Epithelial cell of esophagus (primary cell): Measurements from ENCODE around the gene FBLL1.
A peak's percentile ranks its signal among the peaks of the same experiment; 100 is the strongest.

Source experiments
- DNase-seq: peaks from one replicate; pipeline ENCODE4 v3.0.0; 2010; ENCODE audit warnings: low read depth
- H3K4me3 ChIP-seq: 2 replicates; pipeline ENCODE4 v1.5.1; 2011; ENCODE audit warnings: mild to moderate bottlenecking, low read length, control low read depth
- CTCF ChIP-seq: IDR thresholded peaks from 2 replicates; pipeline ENCODE4 v1.5.1; 2011; ENCODE audit warnings: low read depth, mild to moderate bottlenecking, low read length, control low read depth, inconsistent platforms; ENCODE audit not compliant: insufficient read depth; ENCODE audit errors: missing control alignments

Gene FBLL1

GRCh38 chr5:168528521-168529373 is at the start of gene FBLL1:
TSS of gene FBLL1 (plus strand) at chr5:168529305. CDS start at chr5:168529505, 200 bp downstream.
- H3K4me3 ChIP-seq, result no peak within 1 kb of the TSS
- peak; percentile 24 for DNase-seq
- no peak for TF ChIP-seq CTCF

GRCh38 chr5:168480601-168481000 is 48.5 kb upstream of the FBLL1 start:
- no peak overlapping the region for H3K4me3 ChIP-seq
- DNase-seq, result peak; percentile 74
- no peak for TF ChIP-seq CTCF

GRCh38 chr5:168481330-168481788 is 47.7 kb upstream of the FBLL1 start:
- no peak for DNase-seq
- H3K4me3 ChIP-seq, result no peak overlapping the region
- TF ChIP-seq CTCF, result no peak

GRCh38 chr5:168482361-168482760 is 46.7 kb upstream of the FBLL1 start:
- no peak for TF ChIP-seq CTCF
- no peak overlapping the region for H3K4me3 ChIP-seq
- DNase-seq, result no peak

- TF ChIP-seq CTCF, result peak; percentile 97
- peak within 1 kb of the TSS; percentile 100 for H3K4me3 ChIP-seq
- peak; percentile 95 for DNase-seq
Measured at GRCh38 chr5:168486136-168486879, 42.8 kb upstream of the FBLL1 start, which contains the start of gene RARS1. TSS of gene RARS1 (plus strand) at chr5:168486471. CDS start at chr5:168486499, 28 bp downstream.

GRCh38 chr5:168489059-168489458 is 40.0 kb upstream of the FBLL1 start:
- H3K4me3 ChIP-seq, result no peak overlapping the region
- no peak for DNase-seq
- TF ChIP-seq CTCF, result no peak
